Omental fat pad (tissue), 4 donors: ENCODE results near the gene VPS50. TPM values are rescaled to one million over a fixed set of nuclear protein-coding genes. Genes with fewer than 3 reads are reported as not detected.
"Not testable (repeated sequence)": the region's sequence is repeated elsewhere in the genome, so short reads cannot be mapped to it uniquely, and the experiment has no call there.

Experiments
- ATAC-seq: fragments of 150-250 bp; one replicate; pipeline ENCODE4 v1.9.1; 2016; ENCODE audit warnings: mild to moderate bottlenecking, moderate library complexity; ENCODE audit not compliant: low FRiP score
- DNase-seq: peaks from one replicate; pipeline ENCODE4 v3.0.0-alpha.2; 2019; ENCODE audit warnings: low spot score
- total RNA-seq, 4 donors: library from RNA; depleted of rRNA; stranded (reverse); fragments of >200 nt; gene quantifications; one replicate each; pipeline ENCODE4 v1.1.0, GENCODE V29; 2016
- TF ChIP-seq, protein P1 (sequence below), 3 donors: fragments of 450-650 bp; IDR thresholded peaks; one replicate each; pipeline ENCODE4 v1.5.1; 2016 to 2017; ENCODE audit warnings: antibody characterized with exemption in 3 of 3, mild to moderate bottlenecking in 3 of 3, moderate library complexity in 2 of 3

The VPS50 gene
- total RNA-seq, 4 donors from 2014 or later, result 11.3 to 33.7 (median 14.2) TPM

- TF ChIP-seq, protein P1, sequence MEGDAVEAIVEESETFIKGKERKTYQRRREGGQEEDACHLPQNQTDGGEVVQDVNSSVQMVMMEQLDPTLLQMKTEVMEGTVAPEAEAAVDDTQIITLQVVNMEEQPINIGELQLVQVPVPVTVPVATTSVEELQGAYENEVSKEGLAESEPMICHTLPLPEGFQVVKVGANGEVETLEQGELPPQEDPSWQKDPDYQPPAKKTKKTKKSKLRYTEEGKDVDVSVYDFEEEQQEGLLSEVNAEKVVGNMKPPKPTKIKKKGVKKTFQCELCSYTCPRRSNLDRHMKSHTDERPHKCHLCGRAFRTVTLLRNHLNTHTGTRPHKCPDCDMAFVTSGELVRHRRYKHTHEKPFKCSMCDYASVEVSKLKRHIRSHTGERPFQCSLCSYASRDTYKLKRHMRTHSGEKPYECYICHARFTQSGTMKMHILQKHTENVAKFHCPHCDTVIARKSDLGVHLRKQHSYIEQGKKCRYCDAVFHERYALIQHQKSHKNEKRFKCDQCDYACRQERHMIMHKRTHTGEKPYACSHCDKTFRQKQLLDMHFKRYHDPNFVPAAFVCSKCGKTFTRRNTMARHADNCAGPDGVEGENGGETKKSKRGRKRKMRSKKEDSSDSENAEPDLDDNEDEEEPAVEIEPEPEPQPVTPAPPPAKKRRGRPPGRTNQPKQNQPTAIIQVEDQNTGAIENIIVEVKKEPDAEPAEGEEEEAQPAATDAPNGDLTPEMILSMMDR (IDR thresholded peaks at IDR 0.05), result no peak
- ATAC-seq (no peak), DNase-seq (no peak)
These were observed 88.7 kb downstream of the VPS50 start for GRCh38 chr7:93320887-93321286.

DNA sequence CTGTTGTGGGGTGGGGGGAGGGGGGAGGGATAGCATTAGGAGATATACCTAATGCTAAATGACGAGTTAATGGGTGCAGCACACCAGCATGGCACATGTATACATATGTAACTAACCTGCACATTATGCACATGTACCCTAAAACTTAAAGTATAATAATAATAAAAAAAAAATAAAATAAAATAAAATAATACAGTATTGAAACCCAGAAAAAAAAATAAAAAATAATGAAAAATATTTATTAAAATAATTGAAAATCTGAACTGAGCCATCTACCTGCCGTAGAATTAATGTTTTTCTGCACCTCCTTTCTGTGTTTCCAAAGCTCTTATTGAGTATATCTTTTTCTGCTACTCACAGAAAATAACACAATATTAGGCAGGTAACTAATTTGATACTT is 94.1 kb downstream of the VPS50 start:
- not testable (repeated sequence) for DNase-seq, ATAC-seq

DNA sequence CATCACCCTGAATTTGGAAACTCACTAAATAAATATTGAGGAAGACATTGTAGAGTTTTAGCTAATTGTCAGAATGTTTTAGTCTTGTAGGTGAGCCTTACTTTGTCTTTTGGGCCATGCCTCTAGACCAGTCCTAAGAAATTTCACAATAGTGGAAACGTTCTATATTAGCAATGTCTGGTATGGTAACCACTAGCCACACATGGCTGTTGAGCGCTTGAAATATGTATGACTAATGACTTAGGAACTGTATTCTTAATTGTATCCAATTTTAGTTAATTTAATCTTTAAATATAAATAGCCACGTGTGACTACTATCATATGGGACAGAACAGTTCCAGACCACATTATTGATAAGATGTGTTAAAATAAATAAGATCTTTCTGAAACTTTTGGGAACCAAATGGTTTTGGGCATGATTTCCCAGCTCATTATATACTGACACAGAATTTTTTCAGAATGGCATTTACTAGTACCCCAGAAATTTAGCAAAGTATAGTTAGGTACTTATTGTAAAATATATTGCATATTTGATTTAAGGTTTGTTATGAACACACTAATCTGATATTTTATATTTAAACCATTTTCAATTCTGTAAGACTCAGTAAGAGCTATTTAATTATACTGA is 95.0 kb downstream of the VPS50 start:
- ATAC-seq, result no peak
- no peak for DNase-seq
- TF ChIP-seq, protein P1 (IDR thresholded peaks at IDR 0.05), result no peak

- TF ChIP-seq, protein P1 (IDR thresholded peaks at IDR 0.05), result no peak
- no peak for ATAC-seq
- DNase-seq, result no peak
These were observed 99.5 kb downstream of the VPS50 start for GRCh38 chr7:93331706-93332105.

GRCh38 chr7:93332172-93332571 is 100.0 kb downstream of the VPS50 start:
- no peak for DNase-seq
- no peak for ATAC-seq

GRCh38 chr7:93337052-93337451 is 104.9 kb downstream of the VPS50 start:
- ATAC-seq, result no peak
- TF ChIP-seq, protein P1 (IDR thresholded peaks at IDR 0.05), result no peak
- DNase-seq, result no peak

More at GRCh38 chr7:93332172-93332571, 100.0 kb downstream of the VPS50 start:
- TF ChIP-seq, protein P1 (IDR thresholded peaks at IDR 0.05), result no peak

- DNase-seq, ATAC-seq: not testable (repeated sequence)
These were observed 110.0 kb downstream of the VPS50 start for GRCh38 chr7:93342178-93342577.

- ATAC-seq (no peak), DNase-seq (no peak)
- TF ChIP-seq, protein P1 (IDR thresholded peaks at IDR 0.05), result no peak
These were observed 118.2 kb downstream of the VPS50 start for GRCh38 chr7:93350338-93350737.
